H1 (cell line): Measurements from ENCODE around the gene TNFRSF8. TPM values are rescaled to one million over a fixed set of nuclear protein-coding genes. Genes with fewer than 3 reads are reported as not detected.

Experiments used
- BACH1 ChIP-seq: IDR thresholded peaks from 2 replicates; pipeline ENCODE4 v1.6.1; 2012; ENCODE audit warnings: low read length, improper control_type of control experiment
- CTCF ChIP-seq, 3 experiments: IDR thresholded peaks; 1 replicate in 2 of 3; 2 replicates in 1 of 3; pipeline versions ENCODE4 v1.5.1 to v1.6.1; 2011; ENCODE audit warnings: low read length in 3 of 3, mild to moderate bottlenecking in 3 of 3, inconsistent platforms in 2 of 3, low read depth in 1 of 3, moderate library complexity in 1 of 3; ENCODE audit not compliant: insufficient read depth in 1 of 3; ENCODE audit errors: control extremely low read depth in 1 of 3
- KDM1A ChIP-seq: fragments of 200-600, 300-600 bp; sonication (generic); IDR thresholded peaks from 2 replicates; pipeline ENCODE4 v1.7.1; 2016; ENCODE audit warnings: mild to moderate bottlenecking, low read length, borderline replicate concordance
- KDM5A ChIP-seq: fragments of 200-600 bp; IDR thresholded peaks from 2 replicates; pipeline ENCODE4 v1.7.1; 2012; ENCODE audit warnings: mild to moderate bottlenecking, low read length, inconsistent platforms, mixed read lengths
- POLR2A ChIP-seq, 2 experiments: IDR thresholded peaks; 1 replicate in 1 of 2; 2 replicates in 1 of 2; pipeline ENCODE4 v1.6.1; 2011; ENCODE audit warnings: low read depth in 2 of 2, low read length in 2 of 2, mild to moderate bottlenecking in 2 of 2; ENCODE audit errors: control extremely low read depth in 1 of 2
- RBBP5 ChIP-seq: IDR thresholded peaks from 2 replicates; pipeline ENCODE4 v1.7.1; 2012; ENCODE audit warnings: low read depth, mild to moderate bottlenecking, inconsistent platforms, low read length, moderate library complexity, borderline replicate concordance
- RNF2 ChIP-seq: fragments of 200-900, 300-1000 bp; sonication (generic); IDR thresholded peaks from 2 replicates; pipeline ENCODE4 v1.7.1; 2016; ENCODE audit warnings: borderline replicate concordance, low read depth, mild to moderate bottlenecking, antibody characterized with exemption, low read length; ENCODE audit not compliant: poor library complexity, severe bottlenecking; ENCODE audit errors: missing control alignments
- SUZ12 ChIP-seq: fragments of 200-600 bp; sonication (generic); IDR thresholded peaks from 2 replicates; pipeline ENCODE4 v1.6.1; 2012; ENCODE audit warnings: mild to moderate bottlenecking, inconsistent platforms, low read length, moderate library complexity, mixed read lengths
- TAF7 ChIP-seq: optimal IDR thresholded peaks from 2 replicates; pipeline ENCODE3; 2011; ENCODE audit warnings: low read depth, mild to moderate bottlenecking, inconsistent platforms, low read length, moderate library complexity, borderline replicate concordance
- polyA plus RNA-seq, 7 experiments: library from polyadenylated mRNA; depleted of rRNA in 3 of 7; stranded (reverse) in 5 of 7; unstranded in 2 of 7; fragments of >200 nt in 5 of 7; fragments of 200-250 nt in 2 of 7; gene quantifications; 1 replicate in 5 of 7; 2 replicates in 1 of 7; 4 replicates in 1 of 7; pipeline versions ENCODE4 v1.2.1 to v1.2.3, GENCODE V29; 2011 to 2013; ENCODE audit warnings: missing spikeins in 2 of 7, mixed read lengths in 2 of 7
- total RNA-seq: library from RNA; stranded (reverse); fragmentation: NEBNext Ultra II Directional; extraction: Animal tissue kit (Norgen Biotek cat#: 25700); gene quantifications from 2 replicates; pipeline ENCODE4 v1.2.1, GENCODE V29; 2021

Gene TNFRSF8
- total and polyA plus RNA-seq, 2 of the 8 experiments (the other 6 are each of a cell fraction or from before 2014, with no cell fraction given) = 23.2 to 32.7 TPM

DNA sequence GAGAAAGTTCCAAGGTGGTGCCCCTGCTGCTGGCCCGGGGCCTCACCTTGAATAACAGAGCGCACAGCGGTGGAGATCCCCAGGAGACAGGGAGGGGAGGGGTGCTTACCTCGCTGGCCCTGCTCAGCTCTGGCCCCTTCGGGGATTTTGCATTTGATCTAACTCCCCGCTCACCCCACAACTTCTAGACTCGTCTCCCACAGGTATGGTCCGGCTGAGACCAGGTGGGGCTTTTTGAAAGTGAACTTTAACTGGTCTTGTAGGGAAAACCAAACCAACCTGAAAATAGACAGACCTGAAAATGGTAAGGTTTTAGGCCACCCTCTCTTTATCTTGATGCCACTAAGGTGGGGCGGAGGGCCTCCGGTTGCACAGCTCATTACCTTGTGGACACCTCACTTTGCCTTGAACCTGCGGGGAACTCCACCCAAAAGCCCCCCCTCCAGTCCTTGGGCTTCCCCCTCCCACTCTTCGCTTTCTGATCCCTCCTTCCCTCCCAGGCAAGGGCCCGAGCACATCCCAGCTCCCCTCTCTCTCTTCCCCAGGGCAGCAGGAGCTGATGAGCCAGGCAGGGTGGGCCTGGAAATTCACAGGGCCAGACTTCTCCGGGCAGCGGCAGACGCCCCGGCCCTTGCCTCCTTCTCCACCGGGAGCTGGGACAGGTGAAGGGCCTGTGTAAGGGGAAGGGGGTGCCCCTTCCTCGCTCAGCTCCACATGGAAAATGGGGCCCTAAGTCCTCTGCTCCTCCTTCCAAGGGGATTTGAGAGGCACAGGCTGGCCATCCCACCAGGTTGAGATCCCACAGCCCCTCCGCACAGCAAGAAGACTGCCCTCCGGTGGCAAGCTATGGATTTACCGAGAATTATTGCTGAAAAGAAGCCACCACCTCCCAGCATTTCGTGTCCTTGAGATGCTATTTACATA lies 16.1 kb downstream of the TNFRSF8 start (continued):
- TF ChIP-seq TAF7 (peak; percentile 52), CTCF (IDR thresholded peaks at IDR 0.05; ENCODE audit: control extremely low read depth in 1 of 3, insufficient read depth in 1 of 3, low read depth in 1 of 3, low read length in 3 of 3) (peak; percentile 73 to 90 (median 80)), RNF2 (no peak), KDM5A (no peak), SUZ12 (no peak), KDM1A (peak; percentile 8; the same call in 1 of the 2 replicates), RBBP5 (0 out of 2 replicates have a peak, but pooled peaks have one; percentile 82), BACH1 (0 out of 2 replicates have a peak, but pooled peaks have one; percentile 10), POLR2A (IDR thresholded peaks at IDR 0.05; ENCODE audit: control extremely low read depth in 1 of 2, low read depth in 2 of 2, low read length in 2 of 2) (peak in 1 of 2 experiments; percentile 33; a peak in 2 of 3 replicates)
